H1 (cell line): ENCODE measurements around the gene CIAO3. TPM values are rescaled to one million over a fixed set of nuclear protein-coding genes. Genes with fewer than 3 reads are reported as not detected.

ENCODE experiments used
- CREB1 ChIP-seq: IDR thresholded peaks from 2 replicates; pipeline ENCODE4 v1.6.1; 2012; ENCODE audit warnings: inconsistent platforms
- EZH2 ChIP-seq: fragments of 200-600 bp; sonication (generic); IDR thresholded peaks from 2 replicates; pipeline ENCODE4 v1.7.1; 2012; ENCODE audit warnings: low read depth, mild to moderate bottlenecking, moderate library complexity, low read length, inconsistent platforms; ENCODE audit not compliant: severe bottlenecking
- JUN ChIP-seq: IDR thresholded peaks from 2 replicates; pipeline ENCODE4 v1.6.1; 2011; ENCODE audit warnings: low read depth, mild to moderate bottlenecking, improper control_type of control experiment, low read length
- RNF2 ChIP-seq: fragments of 200-900, 300-1000 bp; sonication (generic); IDR thresholded peaks from 2 replicates; pipeline ENCODE4 v1.7.1; 2016; ENCODE audit warnings: borderline replicate concordance, low read depth, mild to moderate bottlenecking, antibody characterized with exemption, low read length; ENCODE audit not compliant: poor library complexity, severe bottlenecking; ENCODE audit errors: missing control alignments
- SP1 ChIP-seq: IDR thresholded peaks from 2 replicates; pipeline ENCODE4 v1.6.1; 2011; ENCODE audit warnings: low read depth, low read length
- SRF ChIP-seq: IDR thresholded peaks from 2 replicates; pipeline ENCODE4 v1.6.1; 2011; ENCODE audit warnings: mild to moderate bottlenecking, low read depth, low read length, moderate library complexity
- polyA plus RNA-seq, 7 experiments: library from polyadenylated mRNA; depleted of rRNA in 3 of 7; stranded (reverse) in 5 of 7; unstranded in 2 of 7; fragments of >200 nt in 5 of 7; fragments of 200-250 nt in 2 of 7; gene quantifications; 1 replicate in 5 of 7; 2 replicates in 1 of 7; 4 replicates in 1 of 7; pipeline versions ENCODE4 v1.2.1 to v1.2.3, GENCODE V29; 2011 to 2013; ENCODE audit warnings: missing spikeins in 2 of 7, mixed read lengths in 2 of 7
- total RNA-seq: library from RNA; stranded (reverse); fragmentation: NEBNext Ultra II Directional; extraction: Animal tissue kit (Norgen Biotek cat#: 25700); gene quantifications from 2 replicates; pipeline ENCODE4 v1.2.1, GENCODE V29; 2021

Gene CIAO3
- total and polyA plus RNA-seq, 2 of the 8 experiments (the other 6 are each of a cell fraction or from before 2014, with no cell fraction given), result 20.0 to 20.4 TPM

- TF ChIP-seq EZH2 (no peak), RNF2 (no peak), SP1 (no peak), JUN (no peak), CREB1 (no peak), SRF (no peak)
These were observed 28.5 kb upstream of the CIAO3 start (continued) for GRCh38 chr16:769184-769784.
